GM12878 (cell line): ENCODE data around the gene ZNF799. TPM values are rescaled to one million over a fixed set of nuclear protein-coding genes. Genes with fewer than 3 reads are reported as not detected.
A peak's percentile ranks its signal among the peaks of the same experiment; 100 is the strongest.
"Not testable (repeated sequence)": the region's sequence is repeated elsewhere in the genome, so short reads cannot be mapped to it uniquely, and the experiment has no call there.

Experiments
- ATAC-seq: fragments of 200-7000 bp; cut with Tn5 transposase; 3 replicates; pipeline ENCODE4 v1.9.1; 2020; ENCODE audit warnings: mild to moderate bottlenecking, moderate library complexity
- BruUV-seq: library from RNA; stranded (reverse); fragments of 400-500 nt; replicated peaks from 2 replicates; lab custom pipeline; 2021; lab: Mats Ljungman, UMichigan
- CTCF ChIA-PET: fragments of 300-600 bp; sonication (Branson Sonifier 250); formaldehyde crosslinking; extraction: SDS; loops from one replicate; lab custom pipeline; 2021; ENCODE audit warnings: inconsistent platforms; lab: Yijun Ruan, JAX
- POLR2A ChIA-PET: fragments of 350-600 bp; formaldehyde crosslinking; extraction: SDS; loops from one replicate; lab custom pipeline; 2021; ENCODE audit warnings: inconsistent platforms; lab: Charles Lee
- RAD21 ChIA-PET: fragments of 300-600 bp; sonication (Branson Sonifier 250); formaldehyde crosslinking; loops from one replicate; lab custom pipeline; 2023; ENCODE audit warnings: antibody characterized with exemption; ENCODE audit not compliant: unreplicated experiment; lab: Charles Lee
- SMC1A ChIA-PET: fragments of 300-600 bp; sonication (Branson Sonifier 250); formaldehyde crosslinking; loops from one replicate; lab custom pipeline; 2023; ENCODE audit not compliant: unreplicated experiment, uncharacterized antibody; lab: Charles Lee
- DNase-seq: peaks from one replicate; pipeline ENCODE4 v3.0.0-alpha.2; 2011; ENCODE audit warnings: low read depth, low spot score
- FAIRE-seq: peaks from 3 replicates; lab custom pipeline; 2011; peaks lifted over from hg19 to GRCh38; lab: Jason Lieb, UNC
- H2AFZ ChIP-seq: 2 replicates; pipeline ENCODE4 v1.6.0; 2011; ENCODE audit warnings: low read depth, low read length, control low read depth; ENCODE audit not compliant: control insufficient read depth
- H3K27ac ChIP-seq: 2 replicates; pipeline ENCODE4 v1.5.1; 2011; ENCODE audit warnings: control low read depth; ENCODE audit not compliant: control insufficient read depth, insufficient read depth
- H3K27me3 ChIP-seq, 2 experiments: replicated peaks in 1 of 2; 2 replicates each; pipeline versions ENCODE4 v1.6.0 to v1.6.1; 2011; ENCODE audit warnings: low read length in 1 of 2; ENCODE audit not compliant: control insufficient read depth in 2 of 2, insufficient read depth in 2 of 2
- H3K36me3 ChIP-seq, 2 experiments: 2 replicates each; pipeline ENCODE4 v1.5.1; 2011; ENCODE audit warnings: low read length in 1 of 2; ENCODE audit not compliant: control insufficient read depth in 2 of 2, insufficient read depth in 2 of 2
- H3K4me1 ChIP-seq: 2 replicates; pipeline ENCODE4 v1.6.1; 2011; ENCODE audit warnings: mild to moderate bottlenecking, low read length, moderate library complexity, mixed read lengths; ENCODE audit not compliant: control insufficient read depth, insufficient read depth
- H3K4me2 ChIP-seq: 2 replicates; pipeline ENCODE4 v1.6.0; 2011; ENCODE audit warnings: control low read depth; ENCODE audit not compliant: control insufficient read depth, insufficient read depth
- H3K4me3 ChIP-seq: fragments of 200-600 bp; sonication (generic); 2 replicates; pipeline ENCODE4 v1.5.1; 2016
- H3K79me2 ChIP-seq: 2 replicates; pipeline ENCODE4 v1.6.0; 2011; ENCODE audit warnings: low read length; ENCODE audit not compliant: control insufficient read depth, insufficient read depth
- H3K9ac ChIP-seq: 2 replicates; pipeline ENCODE4 v1.8.0; 2011; ENCODE audit warnings: low read length, control low read depth, mixed read lengths; ENCODE audit not compliant: control insufficient read depth, insufficient read depth
- H3K9me3 ChIP-seq: replicated peaks from 3 replicates; pipeline ENCODE4 v1.5.1; 2011; ENCODE audit warnings: mild to moderate bottlenecking, low read length; ENCODE audit not compliant: control insufficient read depth, insufficient read depth
- H4K20me1 ChIP-seq: 2 replicates; pipeline ENCODE4 v1.6.0; 2011; ENCODE audit not compliant: control insufficient read depth, insufficient read depth
- RUNX3 ChIP-seq: IDR thresholded peaks from 2 replicates; pipeline ENCODE4 v1.6.1; 2012; ENCODE audit warnings: low read length, inconsistent platforms
- WGBS: methylation state at CpG from one replicate; pipeline ENCODE4 v1.1.6; 2016; ENCODE audit warnings: low lambda C conversion rate; ENCODE audit not compliant: insufficient replicate concordance, insufficient coverage; ENCODE audit errors: missing lambda C conversion rate; 5-methylcytosine and 5-hydroxymethylcytosine counted together
- in situ Hi-C: fragments of 300-500 bp; cut with MboI; formaldehyde crosslinking; loops from 9 replicates; pipeline ENCODE4 v1.14.3; 2018; ENCODE audit warnings: mixed read lengths
- intact Hi-C: fragments of 100-400 bp; cut with micrococcal nuclease; formaldehyde crosslinking; loops from one replicate; pipeline ENCODE4 v1.14.2; 2022; ENCODE audit not compliant: unreplicated experiment
- polyA plus RNA-seq, 11 experiments: library from polyadenylated mRNA; depleted of rRNA in 4 of 11; unstranded in 6 of 11; stranded (reverse) in 5 of 11; fragments of >200 nt; fragmentation: Nextera tagmentation in 4 of 11; fragmentation: Illumina TruSeq in 1 of 11; extraction: Ambion mirVana in 4 of 11; extraction: Trizol in 1 of 11; gene quantifications; 1 replicate in 1 of 11; 2 replicates in 10 of 11; pipeline versions ENCODE4 v1.2.1 to v1.2.3, GENCODE V29; 2011 to 2016; ENCODE audit warnings: inconsistent platforms in 2 of 11, missing spikeins in 2 of 11, low read depth in 1 of 11
- total RNA-seq, 4 experiments: library from RNA; depleted of rRNA in 3 of 4; stranded (reverse); fragments of >200 nt in 3 of 4; fragmentation: Illumina TruSeq in 1 of 4; extraction: Trizol in 1 of 4; gene quantifications; 2 replicates each; pipeline versions ENCODE4 v1.2.1 to v1.2.3, GENCODE V29; 2013 to 2021

ZNF799 gene
- total and polyA plus RNA-seq, 10 of the 15 experiments (the other 5 are each of a cell fraction or from before 2014, with no cell fraction given), result 1.5 to 9.2 (median 3.1) TPM

GRCh38 chr19:12399901-12400632 is 1.0 kb downstream of the ZNF799 start (continued):
- TF ChIP-seq RUNX3, result peak; percentile 21

GRCh38 chr19:12391148-12391547 is 9.9 kb downstream of the ZNF799 start:
- H3K27ac ChIP-seq, CTCF ChIA-PET, FAIRE-seq, DNase-seq, H3K79me2 ChIP-seq, H3K9ac ChIP-seq, H2AFZ ChIP-seq, SMC1A ChIA-PET, H3K4me2 ChIP-seq, POLR2A ChIA-PET, H3K4me3 ChIP-seq, in situ Hi-C loops, BruUV-seq, H3K27me3 ChIP-seq, H3K4me1 ChIP-seq, H3K36me3 ChIP-seq, H4K20me1 ChIP-seq, ATAC-seq, intact Hi-C loops, RAD21 ChIA-PET: not testable (repeated sequence)
- H3K9me3 ChIP-seq, result peaks cover 15% of the 10 kb centered on the region; the same call in 2 of the 3 replicates
- 96% methylated on average over 6 of the region's 6 CpGs for WGBS

GRCh38 chr19:12386365-12386764 is 14.7 kb downstream of the ZNF799 start:
- BruUV-seq, H3K36me3 ChIP-seq, POLR2A ChIA-PET, H3K4me3 ChIP-seq, H4K20me1 ChIP-seq, in situ Hi-C loops, H3K27ac ChIP-seq, RAD21 ChIA-PET, SMC1A ChIA-PET, H3K4me2 ChIP-seq, H2AFZ ChIP-seq, ATAC-seq, H3K27me3 ChIP-seq, FAIRE-seq, intact Hi-C loops, H3K79me2 ChIP-seq, H3K4me1 ChIP-seq, DNase-seq, H3K9ac ChIP-seq, CTCF ChIA-PET: not testable (repeated sequence)
- H3K9me3 ChIP-seq, result peaks cover 16% of the 10 kb centered on the region; the same call in 2 of the 3 replicates
- 100% methylated on average over 1 of the region's 2 CpGs for WGBS
